KG1 (cell line): Measurements from ENCODE around the gene GLI1.

Source experiments
- DNase-seq: peaks from one replicate; lab custom pipeline; 2025; lab: John Stamatoyannopoulos, UW

GLI1 gene

DNA sequence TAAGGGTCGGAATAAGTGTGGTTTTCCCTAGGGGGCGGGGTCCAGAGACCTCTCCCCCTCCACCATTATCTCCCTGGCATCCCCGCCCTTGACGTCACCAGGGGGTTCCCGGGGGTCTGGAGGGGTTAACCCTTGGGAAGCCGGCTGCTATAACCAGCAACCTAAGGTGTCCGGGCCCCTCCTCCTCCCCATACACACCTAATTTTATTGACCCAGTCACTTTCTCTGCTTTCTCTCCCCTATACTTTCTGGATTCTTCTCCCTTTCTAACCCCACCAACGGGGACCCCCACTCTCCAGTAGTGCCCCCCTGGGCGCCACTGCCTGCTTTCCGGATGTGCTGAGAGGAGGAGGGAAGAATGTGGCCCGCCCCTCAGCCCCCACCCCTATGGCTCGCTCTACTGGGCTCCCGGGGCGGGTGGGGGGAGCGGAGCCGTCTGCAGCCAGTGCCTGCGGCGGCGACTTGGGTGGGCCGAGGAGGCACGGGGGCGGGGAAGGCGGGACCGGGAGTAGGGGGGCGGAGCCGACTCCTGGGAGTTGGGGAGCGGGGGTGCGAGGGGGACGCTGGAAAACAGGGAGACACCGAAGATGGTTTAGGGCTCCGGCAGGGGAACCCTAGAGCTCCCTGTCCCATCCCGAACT lies 1.8 kb downstream of the GLI1 start:
- no peak for DNase-seq

DNA sequence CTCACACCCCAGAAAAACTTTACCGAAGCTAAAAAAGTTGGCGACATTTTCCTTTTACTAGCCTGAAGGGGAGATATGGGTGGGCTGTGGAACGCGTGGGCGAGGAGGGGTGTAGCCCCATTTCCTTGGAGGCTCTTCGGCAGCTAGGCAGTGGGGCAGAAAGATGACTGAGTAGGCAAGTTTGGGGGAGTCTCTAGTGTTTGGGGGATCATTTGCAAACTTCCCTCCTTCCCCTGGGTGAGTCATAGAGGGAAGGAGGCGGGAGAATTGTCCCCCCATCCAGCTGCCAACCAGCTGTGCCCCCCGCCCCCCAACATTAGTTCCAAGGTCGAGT lies 2.3 kb downstream of the GLI1 start:
- DNase-seq = no peak

DNA sequence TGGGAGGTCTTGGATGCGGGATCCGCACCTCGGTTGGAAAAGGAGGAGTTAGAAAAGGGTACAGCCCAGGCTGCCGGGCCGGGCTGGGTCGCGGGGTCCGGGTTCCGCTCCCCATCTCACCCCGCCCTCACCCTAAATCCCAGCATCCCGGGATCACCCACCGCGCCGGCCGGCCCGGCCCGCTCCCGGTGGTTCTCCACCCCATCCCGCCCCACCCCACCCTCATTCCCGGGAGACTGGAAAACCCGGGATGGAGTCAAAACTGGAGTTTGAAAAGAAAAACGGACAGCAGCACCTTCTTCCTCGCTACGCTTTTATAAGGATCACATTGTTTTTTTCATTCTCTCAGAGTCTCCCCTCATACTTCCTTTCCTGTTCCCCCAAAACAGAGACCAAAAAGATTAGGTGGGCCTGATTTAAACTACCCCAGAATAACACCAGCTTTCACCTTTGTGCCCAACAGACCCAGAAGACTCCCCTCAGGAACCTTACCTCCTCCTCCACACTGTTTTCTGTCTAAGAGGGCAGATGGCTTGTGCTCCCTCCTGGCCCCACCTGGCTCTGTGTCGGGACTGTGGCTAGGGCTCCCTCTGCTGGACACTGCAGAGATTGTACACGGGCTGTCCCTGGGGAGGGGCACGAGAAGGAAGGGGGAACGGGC lies 2.8 kb downstream of the GLI1 start:
- DNase-seq = peak; percentile 29

DNA sequence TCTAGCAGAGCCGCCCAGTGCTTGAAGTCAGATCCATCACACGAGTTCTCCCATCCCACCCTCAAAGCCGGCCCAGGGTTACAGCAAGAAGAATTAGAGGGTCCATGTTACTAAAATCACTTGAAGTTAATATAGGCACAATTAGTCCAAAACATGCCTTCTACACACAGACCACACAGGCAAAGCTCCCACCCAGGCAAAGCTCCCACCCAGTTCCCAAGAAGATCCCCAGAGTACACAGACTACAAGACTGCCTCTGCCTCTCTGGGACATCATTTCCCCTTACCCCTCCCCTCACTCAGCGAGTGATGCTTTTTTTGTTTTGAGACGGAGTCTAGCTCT lies 3.3 kb downstream of the GLI1 start:
- DNase-seq = no peak

DNA sequence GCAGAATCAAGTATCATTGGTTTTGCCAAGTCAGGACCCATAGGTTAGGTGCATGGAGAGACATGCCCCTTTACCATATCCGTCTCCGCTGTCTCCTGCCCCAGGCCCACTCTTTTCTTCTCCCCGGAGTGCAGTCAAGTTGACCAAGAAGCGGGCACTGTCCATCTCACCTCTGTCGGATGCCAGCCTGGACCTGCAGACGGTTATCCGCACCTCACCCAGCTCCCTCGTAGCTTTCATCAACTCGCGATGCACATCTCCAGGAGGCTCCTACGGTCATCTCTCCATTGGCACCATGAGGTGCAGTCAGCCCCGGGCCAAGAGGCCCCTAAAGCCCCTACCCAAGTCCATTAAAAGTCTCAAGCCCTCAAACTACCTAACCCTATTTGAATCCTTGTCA lies 5.0 kb downstream of the GLI1 start:
- DNase-seq = no peak

DNA sequence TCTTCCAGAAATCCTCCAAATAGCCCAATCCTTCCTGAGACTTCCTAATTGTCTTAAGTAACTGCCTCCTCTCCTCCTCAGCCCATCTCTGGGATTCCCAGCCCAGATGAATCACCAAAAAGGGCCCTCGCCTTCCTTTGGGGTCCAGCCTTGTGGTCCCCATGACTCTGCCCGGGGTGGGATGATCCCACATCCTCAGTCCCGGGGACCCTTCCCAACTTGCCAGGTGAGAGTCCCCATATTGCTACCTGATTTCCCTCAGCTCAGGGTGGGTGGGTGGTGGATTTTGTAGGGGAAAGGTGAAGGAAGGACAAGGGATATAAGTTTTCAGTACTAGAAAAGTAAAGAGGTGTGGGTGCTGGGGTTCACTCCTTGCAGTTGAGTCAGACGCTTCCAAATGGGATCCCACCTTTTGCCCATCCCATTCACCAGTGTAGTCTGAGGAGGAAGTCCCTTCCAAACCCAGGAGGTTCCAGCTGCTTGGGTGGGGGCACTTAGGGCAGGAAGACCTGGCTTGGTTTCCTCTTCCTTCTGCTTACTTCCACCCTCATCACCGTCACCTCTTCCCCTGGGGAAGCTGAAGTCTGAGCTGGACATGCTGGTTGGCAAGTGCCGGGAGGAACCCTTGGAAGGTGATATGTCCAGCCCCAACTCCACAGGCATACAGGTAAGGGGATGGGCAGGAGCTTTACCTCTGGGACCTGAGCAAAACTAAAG lies 5.6 kb downstream of the GLI1 start:
- DNase-seq = no peak

DNA sequence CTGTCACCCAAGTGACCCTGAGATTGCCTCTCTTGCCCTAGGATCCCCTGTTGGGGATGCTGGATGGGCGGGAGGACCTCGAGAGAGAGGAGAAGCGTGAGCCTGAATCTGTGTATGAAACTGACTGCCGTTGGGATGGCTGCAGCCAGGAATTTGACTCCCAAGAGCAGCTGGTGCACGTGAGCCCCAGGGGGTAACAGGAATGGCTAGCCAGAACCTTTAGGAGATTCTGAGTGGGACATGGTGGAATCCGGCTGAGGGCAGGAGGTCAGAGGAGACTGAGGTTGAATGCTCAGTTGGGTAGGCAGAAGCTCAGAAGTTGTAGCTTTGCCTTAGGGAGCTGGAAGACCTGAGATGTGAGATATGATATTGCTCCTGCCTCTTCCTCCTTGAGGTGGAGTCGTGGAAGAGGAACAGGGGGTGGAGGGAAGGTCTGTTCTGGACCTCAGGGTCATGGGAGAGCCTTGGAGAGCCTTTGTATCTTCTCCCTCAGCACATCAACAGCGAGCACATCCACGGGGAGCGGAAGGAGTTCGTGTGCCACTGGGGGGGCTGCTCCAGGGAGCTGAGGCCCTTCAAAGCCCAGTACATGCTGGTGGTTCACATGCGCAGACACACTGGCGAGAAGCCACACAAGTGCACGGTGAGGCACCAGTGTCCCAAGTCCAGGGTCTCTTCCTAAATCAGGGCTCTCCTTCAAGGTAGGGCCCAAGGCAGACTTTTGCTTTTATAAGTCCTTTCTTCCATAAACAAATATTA lies 6.3 kb downstream of the GLI1 start:
- DNase-seq = no peak

DNA sequence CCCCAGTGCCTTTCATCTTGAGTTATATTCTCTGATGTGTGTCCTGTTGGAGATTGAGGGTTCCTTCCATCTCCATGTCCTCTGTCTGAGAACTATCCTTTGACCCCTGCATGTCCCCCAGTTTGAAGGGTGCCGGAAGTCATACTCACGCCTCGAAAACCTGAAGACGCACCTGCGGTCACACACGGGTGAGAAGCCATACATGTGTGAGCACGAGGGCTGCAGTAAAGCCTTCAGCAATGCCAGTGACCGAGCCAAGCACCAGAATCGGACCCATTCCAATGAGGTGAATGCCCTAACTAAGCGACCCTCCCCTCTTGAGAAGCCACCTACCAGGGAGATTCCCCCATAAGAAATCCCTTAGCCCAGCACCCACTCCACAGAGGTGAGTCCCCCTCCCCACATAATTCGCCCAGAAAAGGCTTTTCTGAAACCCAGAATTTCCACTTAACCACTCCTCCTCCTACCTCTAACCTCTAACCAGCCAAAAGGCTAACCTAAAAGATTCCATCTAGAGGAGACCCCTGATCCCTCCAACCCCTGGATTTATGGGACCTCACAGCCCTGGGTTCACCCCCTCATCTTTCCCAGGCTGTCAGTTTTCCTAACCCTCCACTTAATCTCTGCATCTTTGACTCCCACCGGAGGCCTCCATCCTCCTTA lies 7.8 kb downstream of the GLI1 start:
- DNase-seq = no peak

DNA sequence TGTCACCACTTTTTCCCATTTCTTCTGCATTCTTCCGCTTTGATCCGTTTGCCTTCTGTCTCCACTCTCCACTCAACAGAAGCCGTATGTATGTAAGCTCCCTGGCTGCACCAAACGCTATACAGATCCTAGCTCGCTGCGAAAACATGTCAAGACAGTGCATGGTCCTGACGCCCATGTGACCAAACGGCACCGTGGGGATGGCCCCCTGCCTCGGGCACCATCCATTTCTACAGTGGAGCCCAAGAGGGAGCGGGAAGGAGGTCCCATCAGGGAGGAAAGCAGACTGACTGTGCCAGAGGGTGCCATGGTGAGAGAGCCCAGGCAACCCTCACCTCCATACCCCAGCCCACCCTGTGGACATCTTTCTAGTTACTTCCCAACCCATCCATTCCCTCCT lies 8.3 kb downstream of the GLI1 start:
- no peak for DNase-seq

DNA sequence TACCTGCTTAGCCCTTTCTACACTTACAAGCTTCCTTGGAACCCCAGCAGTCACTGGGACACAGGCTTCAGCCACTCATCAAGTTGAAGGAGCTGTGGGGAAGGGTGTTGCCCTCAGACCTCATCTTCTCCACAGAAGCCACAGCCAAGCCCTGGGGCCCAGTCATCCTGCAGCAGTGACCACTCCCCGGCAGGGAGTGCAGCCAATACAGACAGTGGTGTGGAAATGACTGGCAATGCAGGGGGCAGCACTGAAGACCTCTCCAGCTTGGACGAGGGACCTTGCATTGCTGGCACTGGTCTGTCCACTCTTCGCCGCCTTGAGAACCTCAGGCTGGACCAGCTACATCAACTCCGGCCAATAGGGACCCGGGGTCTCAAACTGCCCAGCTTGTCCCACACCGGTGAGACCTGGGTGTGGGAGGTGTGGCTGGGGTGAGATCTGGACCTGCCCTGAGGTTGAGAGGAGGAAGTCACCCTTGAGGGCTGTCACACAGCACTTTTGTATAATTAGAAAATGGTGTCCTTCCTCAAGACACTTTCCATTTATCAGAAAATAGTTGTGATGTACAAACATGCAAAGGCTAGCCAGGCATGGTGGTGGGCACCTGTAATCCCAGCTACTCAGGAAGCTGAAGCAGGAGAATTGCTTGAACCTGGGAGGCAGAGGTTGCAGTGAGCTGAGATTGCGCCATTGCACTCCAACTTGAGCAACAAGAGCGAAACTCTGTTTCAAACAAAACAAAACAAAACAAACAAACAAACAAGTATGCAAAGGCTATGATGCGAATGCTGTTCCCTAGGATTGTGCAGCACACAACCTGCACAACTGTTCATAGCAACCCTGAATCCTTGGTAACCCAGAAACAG lies 9.9 kb downstream of the GLI1 start:
- no peak for DNase-seq

DNA sequence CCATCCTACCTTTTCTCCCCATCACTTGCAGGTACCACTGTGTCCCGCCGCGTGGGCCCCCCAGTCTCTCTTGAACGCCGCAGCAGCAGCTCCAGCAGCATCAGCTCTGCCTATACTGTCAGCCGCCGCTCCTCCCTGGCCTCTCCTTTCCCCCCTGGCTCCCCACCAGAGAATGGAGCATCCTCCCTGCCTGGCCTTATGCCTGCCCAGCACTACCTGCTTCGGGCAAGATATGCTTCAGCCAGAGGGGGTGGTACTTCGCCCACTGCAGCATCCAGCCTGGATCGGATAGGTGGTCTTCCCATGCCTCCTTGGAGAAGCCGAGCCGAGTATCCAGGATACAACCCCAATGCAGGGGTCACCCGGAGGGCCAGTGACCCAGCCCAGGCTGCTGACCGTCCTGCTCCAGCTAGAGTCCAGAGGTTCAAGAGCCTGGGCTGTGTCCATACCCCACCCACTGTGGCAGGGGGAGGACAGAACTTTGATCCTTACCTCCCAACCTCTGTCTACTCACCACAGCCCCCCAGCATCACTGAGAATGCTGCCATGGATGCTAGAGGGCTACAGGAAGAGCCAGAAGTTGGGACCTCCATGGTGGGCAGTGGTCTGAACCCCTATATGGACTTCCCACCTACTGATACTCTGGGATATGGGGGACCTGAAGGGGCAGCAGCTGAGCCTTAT lies 10.8 kb downstream of the GLI1 start:
- DNase-seq = no peak

DNA sequence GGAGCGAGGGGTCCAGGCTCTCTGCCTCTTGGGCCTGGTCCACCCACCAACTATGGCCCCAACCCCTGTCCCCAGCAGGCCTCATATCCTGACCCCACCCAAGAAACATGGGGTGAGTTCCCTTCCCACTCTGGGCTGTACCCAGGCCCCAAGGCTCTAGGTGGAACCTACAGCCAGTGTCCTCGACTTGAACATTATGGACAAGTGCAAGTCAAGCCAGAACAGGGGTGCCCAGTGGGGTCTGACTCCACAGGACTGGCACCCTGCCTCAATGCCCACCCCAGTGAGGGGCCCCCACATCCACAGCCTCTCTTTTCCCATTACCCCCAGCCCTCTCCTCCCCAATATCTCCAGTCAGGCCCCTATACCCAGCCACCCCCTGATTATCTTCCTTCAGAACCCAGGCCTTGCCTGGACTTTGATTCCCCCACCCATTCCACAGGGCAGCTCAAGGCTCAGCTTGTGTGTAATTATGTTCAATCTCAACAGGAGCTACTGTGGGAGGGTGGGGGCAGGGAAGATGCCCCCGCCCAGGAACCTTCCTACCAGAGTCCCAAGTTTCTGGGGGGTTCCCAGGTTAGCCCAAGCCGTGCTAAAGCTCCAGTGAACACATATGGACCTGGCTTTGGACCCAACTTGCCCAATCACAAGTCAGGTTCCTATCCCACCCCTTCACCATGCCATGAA lies 11.5 kb downstream of the GLI1 start:
- DNase-seq = no peak

DNA sequence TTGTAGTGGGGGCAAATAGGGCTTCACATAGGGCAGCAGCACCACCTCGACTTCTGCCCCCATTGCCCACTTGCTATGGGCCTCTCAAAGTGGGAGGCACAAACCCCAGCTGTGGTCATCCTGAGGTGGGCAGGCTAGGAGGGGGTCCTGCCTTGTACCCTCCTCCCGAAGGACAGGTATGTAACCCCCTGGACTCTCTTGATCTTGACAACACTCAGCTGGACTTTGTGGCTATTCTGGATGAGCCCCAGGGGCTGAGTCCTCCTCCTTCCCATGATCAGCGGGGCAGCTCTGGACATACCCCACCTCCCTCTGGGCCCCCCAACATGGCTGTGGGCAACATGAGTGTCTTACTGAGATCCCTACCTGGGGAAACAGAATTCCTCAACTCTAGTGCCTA lies 12.1 kb downstream of the GLI1 start:
- DNase-seq = no peak

DNA sequence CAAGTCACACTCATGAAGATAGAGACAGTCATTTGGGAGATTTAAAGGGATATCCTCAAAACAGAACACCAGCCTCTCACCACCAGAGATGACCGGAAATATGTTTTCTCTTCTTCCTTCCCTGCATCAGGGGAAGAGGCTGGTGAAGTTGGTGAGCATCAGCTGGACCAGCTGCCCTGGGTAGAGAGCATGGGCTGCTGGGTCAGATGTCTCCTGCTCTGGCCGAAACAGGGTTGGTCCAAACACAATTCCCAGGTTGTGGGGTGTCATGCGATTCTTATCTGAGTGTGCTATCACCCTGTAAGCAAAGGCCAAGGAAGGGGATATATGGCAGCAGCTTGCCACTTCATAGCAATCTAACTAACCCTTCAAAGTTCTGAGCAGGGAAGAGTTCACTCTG lies 12.8 kb downstream of the GLI1 start:
- no peak for DNase-seq

DNA sequence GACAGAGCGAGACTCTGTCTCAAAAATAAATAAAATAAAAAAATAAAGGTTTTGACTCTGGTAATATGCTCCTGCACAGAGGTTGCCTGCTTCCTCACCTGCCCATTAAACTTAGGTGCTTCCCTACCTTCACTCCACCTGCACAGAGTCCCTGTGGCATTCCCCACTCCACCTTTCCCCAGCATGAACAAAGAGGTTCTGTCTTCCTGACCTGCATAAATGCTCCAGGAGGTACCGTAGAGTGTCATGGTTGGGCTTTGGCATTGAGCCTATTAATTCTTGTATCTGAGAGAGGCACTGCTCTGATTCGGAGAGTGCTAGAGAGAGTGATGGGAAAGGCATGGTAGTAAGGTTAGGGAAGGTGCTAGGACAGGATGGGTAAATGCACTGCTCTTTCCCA lies 13.8 kb downstream of the GLI1 start:
- DNase-seq = no peak

DNA sequence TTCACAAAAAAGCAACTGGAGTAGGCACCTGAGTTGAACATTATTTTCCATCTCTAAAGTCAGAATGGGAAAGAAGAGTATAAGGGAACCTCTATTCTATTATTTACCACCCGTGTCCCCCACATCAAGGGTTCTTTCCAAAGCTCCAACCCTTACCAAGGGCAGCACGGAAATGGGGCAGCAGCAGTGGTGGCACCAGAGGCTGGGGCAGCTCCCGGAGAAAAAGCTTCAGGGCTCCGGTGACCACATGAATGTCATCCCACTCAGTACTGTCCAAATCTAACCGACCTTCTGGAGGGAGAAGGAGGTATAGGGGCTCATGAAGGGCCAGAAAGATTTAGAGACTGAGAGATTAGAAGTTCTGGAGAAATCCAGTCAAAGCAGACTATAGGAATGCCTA lies 14.3 kb downstream of the GLI1 start:
- DNase-seq = no peak

DNA sequence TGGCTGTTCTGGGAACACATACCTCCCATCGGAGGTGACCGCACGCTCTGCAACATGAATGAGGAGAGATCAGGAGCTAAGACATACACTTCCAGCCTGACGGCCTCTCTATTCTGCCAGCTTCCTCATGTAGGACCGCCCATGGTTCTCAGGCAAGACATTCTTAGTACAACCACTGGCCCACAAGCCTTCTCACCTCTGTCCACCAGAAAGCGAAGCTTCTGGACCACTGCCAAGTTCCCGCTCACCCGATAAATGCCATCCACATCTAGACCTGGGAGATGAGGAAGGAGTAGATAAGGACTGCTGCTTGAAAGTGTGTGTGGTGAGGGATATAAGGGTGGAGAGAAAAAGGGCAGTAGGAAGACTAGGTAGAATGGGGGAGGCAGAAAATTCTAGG lies 14.8 kb downstream of the GLI1 start:
- DNase-seq = no peak

DNA sequence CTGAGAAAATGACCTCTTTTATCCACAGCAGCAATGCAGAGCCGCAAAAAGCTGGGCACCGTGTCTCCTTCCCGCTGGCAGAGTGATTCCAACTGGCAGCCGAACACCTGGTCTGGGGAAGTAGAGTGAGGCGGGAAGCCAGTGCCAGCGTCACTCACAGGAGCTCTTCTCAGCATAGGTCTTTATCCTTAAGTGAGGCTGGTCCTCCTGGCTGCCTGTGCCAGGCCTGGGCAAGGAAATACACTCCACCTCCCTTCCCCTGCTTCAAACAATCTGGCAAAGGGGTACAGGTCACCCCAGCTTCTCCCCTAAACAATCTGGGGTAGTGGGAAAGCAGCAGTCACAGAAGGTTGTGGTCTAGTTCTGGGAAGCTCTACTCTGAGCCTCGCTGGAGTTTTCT lies 15.3 kb downstream of the GLI1 start:
- no peak for DNase-seq

DNA sequence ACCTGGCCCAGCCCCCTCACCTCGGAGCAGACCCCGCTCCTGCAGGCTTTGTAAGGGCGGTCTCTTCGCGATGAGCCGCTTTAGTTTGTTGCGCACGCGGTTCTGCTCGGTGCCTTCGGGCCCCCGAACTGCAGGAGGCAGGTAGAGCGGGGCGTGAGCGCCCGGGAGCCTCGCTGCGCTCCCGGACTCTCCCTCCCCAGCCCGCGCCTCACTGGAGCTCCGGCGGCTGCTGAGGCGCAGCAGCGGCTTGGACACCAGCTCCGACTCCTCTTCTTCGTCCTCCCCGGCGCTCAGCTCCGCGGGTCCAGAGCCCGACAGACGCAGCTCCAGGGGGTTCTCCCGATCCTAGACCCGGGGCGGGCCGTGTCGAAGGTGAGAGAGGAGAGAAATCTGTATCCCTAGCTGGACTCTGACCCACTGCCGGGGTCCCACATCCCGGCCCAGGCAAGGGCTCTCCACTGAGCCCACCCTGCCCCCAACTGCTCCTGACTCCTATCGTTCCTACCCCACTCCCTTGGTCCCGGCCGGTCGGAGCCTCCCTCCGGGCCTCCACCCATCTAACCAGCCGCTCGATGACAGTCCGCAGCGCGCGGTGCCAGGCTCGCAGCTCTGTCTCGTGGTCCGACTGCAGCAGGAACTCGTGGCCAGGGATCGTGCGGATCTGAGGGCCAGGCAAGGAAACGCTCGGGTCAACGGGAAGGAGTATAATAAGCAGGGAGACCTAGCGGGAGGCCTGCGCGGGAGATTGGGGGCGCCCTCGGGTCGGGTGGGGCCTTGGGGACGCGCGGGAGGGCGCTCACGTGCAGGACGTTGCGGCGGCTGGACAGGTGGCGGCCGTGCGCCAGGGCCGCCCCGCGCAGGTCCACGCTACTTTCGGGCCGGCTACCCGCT lies 15.9 kb downstream of the GLI1 start:
- no peak for DNase-seq
